Upper lobe of left lung (tissue), 6 donors: ENCODE results near the gene S100A13. TPM values are rescaled to one million over a fixed set of nuclear protein-coding genes. Genes with fewer than 3 reads are reported as not detected.
A peak's percentile ranks its signal among the peaks of the same experiment; 100 is the strongest.

Experiments used
- ATAC-seq, 2 donors: fragments of 200-7000 bp; cut with Tn5 transposase; one replicate each; pipeline ENCODE4 v1.9.1; 2022; ENCODE audit warnings: mild to moderate bottlenecking in 2 of 2, moderate library complexity in 2 of 2; ENCODE audit not compliant: low FRiP score in 2 of 2
- DNase-seq, 2 donors: peaks; one replicate each; pipeline ENCODE4 v3.0.0-alpha.2; 2019 to 2020
- H3K27ac ChIP-seq, 4 donors: fragments of 200-600 bp; sonication (generic); one replicate each; pipeline ENCODE4 v1.5.1; 2016 to 2019
- H3K27me3 ChIP-seq, 4 donors: fragments of 200-600 bp; sonication (generic); one replicate each; pipeline ENCODE4 v1.5.1; 2017 to 2019
- H3K36me3 ChIP-seq, 4 donors: fragments of 200-600 bp; sonication (generic); one replicate each; pipeline ENCODE4 v1.5.1; 2016 to 2019
- H3K4me1 ChIP-seq, 4 donors: fragments of 200-600 bp; sonication (generic); one replicate each; pipeline ENCODE4 v1.5.1; 2018 to 2019
- H3K4me3 ChIP-seq, 4 donors: fragments of 200-600 bp; sonication (generic); one replicate each; pipeline ENCODE4 v1.5.1; 2017 to 2019; ENCODE audit warnings: mild to moderate bottlenecking in 2 of 4, moderate library complexity in 1 of 4
- H3K9me3 ChIP-seq, 4 donors: fragments of 200-600 bp; sonication (generic); one replicate each; pipeline ENCODE4 v1.5.1; 2018 to 2019
- CTCF ChIP-seq, 6 experiments: fragments of 450-650 bp in 4 of 6; fragments of 200-600 bp in 2 of 6; sonication (generic) in 2 of 6; IDR thresholded peaks; one replicate each; pipeline ENCODE4 v1.5.1; 2016 to 2019; ENCODE audit warnings: antibody characterized with exemption in 6 of 6
- EP300 ChIP-seq, 4 donors: sonication (generic); formaldehyde crosslinking; IDR thresholded peaks; one replicate each; pipeline ENCODE4 v1.5.1; 2017; ENCODE audit warnings: antibody characterized with exemption in 4 of 4, control low read depth in 2 of 4
- POLR2A ChIP-seq, 4 donors: fragments of 450-650 bp; IDR thresholded peaks; one replicate each; pipeline ENCODE4 v1.5.1; 2016 to 2017; ENCODE audit warnings: antibody characterized with exemption in 4 of 4, mild to moderate bottlenecking in 2 of 4
- POLR2AphosphoS5 ChIP-seq, 2 donors: sonication (generic); formaldehyde crosslinking; IDR thresholded peaks; one replicate each; pipeline ENCODE4 v1.5.1; 2017; ENCODE audit warnings: antibody characterized with exemption in 2 of 2
- WGBS, 2 donors: methylation state at CpG; one replicate each; pipeline ENCODE4 v1.1.5; 2017 to 2018; 5-methylcytosine and 5-hydroxymethylcytosine counted together
- total RNA-seq, 6 donors: library from RNA; depleted of rRNA in 4 of 6; stranded (reverse); fragments of >200 nt in 4 of 6; gene quantifications; one replicate each; pipeline versions ENCODE4 v1.1.0 to v1.2.1, GENCODE V29; 2016 to 2021
- donor health status: DM: no; HTN: no; CAD: no; lungs with moderate emphysema.
- donor health status: DM: no; HTN: yes; CAD: no; lungs with severe emphysema.

Gene S100A13
- total RNA-seq, 6 donors from 2014 or later, result 72.8 to 132 (median 86.3) TPM

GRCh38 chr1:153628638-153629342, 1.5 kb upstream of the S100A13 start:
- DNase-seq, result no peak
- peak overlapping the region in 3 of 4 donors; percentile 95 for H3K27ac ChIP-seq
- no peaks in the 10 kb centered on the region for H3K9me3 ChIP-seq
- WGBS, 2 donors, result 73 to 78% methylated on average over 5 to 6 of the region's 6 CpGs
- H3K4me1 ChIP-seq, result peaks cover 40 to 88% (median 50%) of the 10 kb centered on the region in 4 donors
- no peaks in the 10 kb centered on the region for H3K27me3 ChIP-seq
- H3K4me3 ChIP-seq, result no peak overlapping the region
- no peak for TF ChIP-seq EP300 (IDR thresholded peaks at IDR 0.05)
- TF ChIP-seq POLR2AphosphoS5 (IDR thresholded peaks at IDR 0.05), result no peak
- no peak for TF ChIP-seq POLR2A (IDR thresholded peaks at IDR 0.05)
- TF ChIP-seq CTCF (IDR thresholded peaks at IDR 0.05), result no peak
- no peak for ATAC-seq
- H3K36me3 ChIP-seq, result peaks cover 0 to 2% (median 0%) of the 10 kb centered on the region in 4 donors

GRCh38 chr1:153627715-153628626, 666 bp upstream of the S100A13 start, which contains the start of gene S100A1:
Gene S100A1 (plus strand): TSS chr1:153628434. CDS start chr1:153630522, 2,088 bp downstream.
- Histone ChIP-seq H3K4me1 (peaks cover 37 to 82% (median 50%) of the 10 kb centered on the region in 4 donors), H3K27ac (peak within 1 kb of the TSS; percentile 86 to 95 (median 95)), H3K4me3 (peak within 1 kb of the TSS in 3 of 4 donors; percentile 39 to 66 (median 52)), H3K27me3 (no peaks in the 10 kb centered on the region), H3K36me3 (peaks cover 0 to 5% (median 1%) of the 10 kb centered on the region in 4 donors), H3K9me3 (no peaks in the 10 kb centered on the region)
- WGBS, 2 donors, result 60 to 87% methylated on average over 3 to 10 of the region's 10 CpGs
- no peak for DNase-seq
- TF ChIP-seq POLR2AphosphoS5 (IDR thresholded peaks at IDR 0.05) (no peak), CTCF (IDR thresholded peaks at IDR 0.05) (peak in 2 of 6 experiments; percentile 61 to 64), POLR2A (IDR thresholded peaks at IDR 0.05) (no peak)
- no peak for ATAC-seq

GRCh38 chr1:153626477-153626903, 815 bp downstream of the S100A13 start:
- peak overlapping the region; percentile 24 to 66 (median 46) for H3K4me3 ChIP-seq
- peaks cover 0 to 9% (median 1%) of the 10 kb centered on the region in 4 donors for H3K36me3 ChIP-seq
- TF ChIP-seq CTCF (IDR thresholded peaks at IDR 0.05), result no peak
- TF ChIP-seq POLR2A (IDR thresholded peaks at IDR 0.05), result no peak
- no peak for TF ChIP-seq POLR2AphosphoS5 (IDR thresholded peaks at IDR 0.05)
- TF ChIP-seq EP300 (IDR thresholded peaks at IDR 0.05), result no peak
- 37 to 66% methylated on average over 3 of the region's 3 CpGs for WGBS, 2 donors
- peak overlapping the region; percentile 86 to 95 (median 95) for H3K27ac ChIP-seq
- no peak for ATAC-seq
- H3K27me3 ChIP-seq, result no peaks in the 10 kb centered on the region
- peaks cover 38 to 69% (median 47%) of the 10 kb centered on the region in 4 donors for H3K4me1 ChIP-seq
- DNase-seq, result no peak
- no peaks in the 10 kb centered on the region for H3K9me3 ChIP-seq

- Histone ChIP-seq H3K27ac (peak overlapping the region in 3 of 4 donors; percentile 8 to 95 (median 95)), H3K4me3 (peak overlapping the region in 1 of 4 donors; percentile 52), H3K36me3 (peaks cover 0 to 9% (median 2%) of the 10 kb centered on the region in 4 donors), H3K4me1 (peaks cover 33 to 63% (median 45%) of the 10 kb centered on the region in 4 donors), H3K9me3 (no peaks in the 10 kb centered on the region), H3K27me3 (no peaks in the 10 kb centered on the region)
- no peak for ATAC-seq
- 84 to 88% methylated on average over 10 of the region's 10 CpGs for WGBS, 2 donors
- no peak for DNase-seq
- TF ChIP-seq EP300 (IDR thresholded peaks at IDR 0.05) (no peak), POLR2A (IDR thresholded peaks at IDR 0.05) (no peak), POLR2AphosphoS5 (IDR thresholded peaks at IDR 0.05) (no peak), CTCF (IDR thresholded peaks at IDR 0.05) (no peak)
These were observed 2.2 kb downstream of the S100A13 start for GRCh38 chr1:153624965-153625611.
